NCI-H1105 (cell line): ENCODE results near the gene GDPD5.

Experiments
- DNase-seq: peaks from one replicate; lab custom pipeline; 2025; lab: John Stamatoyannopoulos, UW

The GDPD5 gene

GRCh38 chr11:75510004-75510722, 15.6 kb downstream of the GDPD5 start:
- DNase-seq, result no peak

GRCh38 chr11:75509020-75509720, 16.6 kb downstream of the GDPD5 start:
- no peak for DNase-seq

- no peak for DNase-seq
Observed at GRCh38 chr11:75508051-75508561, 17.6 kb downstream of the GDPD5 start.

GRCh38 chr11:75507571-75507970, 18.2 kb downstream of the GDPD5 start:
- no peak for DNase-seq

- no peak for DNase-seq
Observed at GRCh38 chr11:75506827-75507226, 18.9 kb downstream of the GDPD5 start.

- DNase-seq, result no peak
Observed at GRCh38 chr11:75505916-75506692, 19.6 kb downstream of the GDPD5 start.

- DNase-seq, result no peak
Observed at GRCh38 chr11:75504501-75504900, 21.2 kb downstream of the GDPD5 start.

- no peak for DNase-seq
Observed at GRCh38 chr11:75503531-75504099, 22.1 kb downstream of the GDPD5 start.

- no peak for DNase-seq
Observed at GRCh38 chr11:75502138-75502537, 23.6 kb downstream of the GDPD5 start.

GRCh38 chr11:75500742-75501141, 25.0 kb downstream of the GDPD5 start:
- DNase-seq, result no peak

- no peak for DNase-seq
Observed at GRCh38 chr11:75499423-75500190, 26.1 kb downstream of the GDPD5 start.

- DNase-seq, result no peak
Observed at GRCh38 chr11:75498556-75499255, 27.0 kb downstream of the GDPD5 start.

- DNase-seq, result no peak
Observed at GRCh38 chr11:75497788-75498409, 27.8 kb downstream of the GDPD5 start.

GRCh38 chr11:75496305-75496752, 29.4 kb downstream of the GDPD5 start:
- no peak for DNase-seq

- no peak for DNase-seq
Observed at GRCh38 chr11:75495749-75496304, 29.9 kb downstream of the GDPD5 start.

GRCh38 chr11:75493626-75494025, 32.1 kb downstream of the GDPD5 start:
- DNase-seq, result no peak

GRCh38 chr11:75492181-75492820, 33.4 kb downstream of the GDPD5 start:
- no peak for DNase-seq

- no peak for DNase-seq
Observed at GRCh38 chr11:75491465-75491864, 34.3 kb downstream of the GDPD5 start.
